ENCODE data around the gene CALCOCO1. TPM values are rescaled to one million over a fixed set of nuclear protein-coding genes. Genes with fewer than 3 reads are reported as not detected.

The CALCOCO1 gene
- total RNA-seq, 1 donor, result 167 TPM

DNA sequence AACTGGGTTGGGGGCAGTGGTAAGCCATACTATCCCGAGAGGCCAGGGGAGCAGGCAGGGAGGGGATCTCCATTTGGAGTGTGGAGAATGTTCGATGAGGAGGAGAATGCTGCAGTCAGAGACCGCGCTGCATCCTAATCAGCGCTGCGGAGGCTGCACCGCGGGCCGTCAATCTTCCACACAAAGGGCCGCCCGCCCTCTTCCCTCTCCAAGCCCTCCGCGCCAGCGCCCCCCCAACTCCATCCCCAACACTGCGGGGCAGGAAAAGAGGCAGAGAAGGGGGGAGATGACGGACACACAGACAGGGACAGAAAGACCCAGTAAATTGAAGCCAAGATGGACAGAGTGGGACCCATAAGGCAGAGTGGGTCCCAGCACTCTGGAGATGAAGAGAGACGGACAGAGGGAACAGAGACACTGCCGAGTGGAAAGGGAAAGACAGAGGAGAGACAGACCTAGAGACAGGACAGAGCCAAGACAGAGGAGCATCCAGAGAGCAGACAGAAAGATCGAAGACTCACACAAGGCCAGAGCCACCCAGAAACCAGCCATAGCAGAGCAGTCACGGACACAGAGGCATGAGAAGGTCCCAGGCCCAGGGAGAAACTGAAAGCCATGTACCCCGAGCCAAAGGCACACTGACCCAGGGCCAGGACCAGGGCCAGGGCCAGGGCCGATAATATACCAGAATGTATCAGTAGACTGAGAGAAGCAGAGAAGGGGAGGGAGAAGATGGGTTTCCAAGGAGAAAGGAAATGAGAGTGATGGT is 21.0 kb upstream of the CALCOCO1 start:
- no peak overlapping the region for H3K4me3 ChIP-seq (ENCODE audit: insufficient read depth, low read length)
- no peaks in the 10 kb centered on the region for H3K36me3 ChIP-seq (ENCODE audit: insufficient read depth, low read length)
- H3K4me1 ChIP-seq (ENCODE audit: insufficient read depth, low read length), result peaks cover 14% of the 10 kb centered on the region
- no peaks in the 10 kb centered on the region for H4K20me1 ChIP-seq (ENCODE audit: insufficient read depth, low read length)
- no peak overlapping the region for H3K4me2 ChIP-seq (ENCODE audit: insufficient read depth, low read length)
- H3K27me3 ChIP-seq (ENCODE audit: insufficient read depth, low read length), result peaks cover 87% of the 10 kb centered on the region
- H2AFZ ChIP-seq (ENCODE audit: low read length), result no peak overlapping the region
- no peak for DNase-seq (ENCODE audit: insufficient read length, low spot score, missing footprints)
- H3K27ac ChIP-seq (ENCODE audit: low read depth, low read length), result no peak overlapping the region
- H3K9me3 ChIP-seq (ENCODE audit: low read depth, low read length), result no peaks in the 10 kb centered on the region
- H3K79me2 ChIP-seq (ENCODE audit: insufficient read depth, low read length), result no peaks in the 10 kb centered on the region
- TF ChIP-seq, protein P1, sequence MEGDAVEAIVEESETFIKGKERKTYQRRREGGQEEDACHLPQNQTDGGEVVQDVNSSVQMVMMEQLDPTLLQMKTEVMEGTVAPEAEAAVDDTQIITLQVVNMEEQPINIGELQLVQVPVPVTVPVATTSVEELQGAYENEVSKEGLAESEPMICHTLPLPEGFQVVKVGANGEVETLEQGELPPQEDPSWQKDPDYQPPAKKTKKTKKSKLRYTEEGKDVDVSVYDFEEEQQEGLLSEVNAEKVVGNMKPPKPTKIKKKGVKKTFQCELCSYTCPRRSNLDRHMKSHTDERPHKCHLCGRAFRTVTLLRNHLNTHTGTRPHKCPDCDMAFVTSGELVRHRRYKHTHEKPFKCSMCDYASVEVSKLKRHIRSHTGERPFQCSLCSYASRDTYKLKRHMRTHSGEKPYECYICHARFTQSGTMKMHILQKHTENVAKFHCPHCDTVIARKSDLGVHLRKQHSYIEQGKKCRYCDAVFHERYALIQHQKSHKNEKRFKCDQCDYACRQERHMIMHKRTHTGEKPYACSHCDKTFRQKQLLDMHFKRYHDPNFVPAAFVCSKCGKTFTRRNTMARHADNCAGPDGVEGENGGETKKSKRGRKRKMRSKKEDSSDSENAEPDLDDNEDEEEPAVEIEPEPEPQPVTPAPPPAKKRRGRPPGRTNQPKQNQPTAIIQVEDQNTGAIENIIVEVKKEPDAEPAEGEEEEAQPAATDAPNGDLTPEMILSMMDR (IDR thresholded peaks at IDR 0.05; ENCODE audit: extremely low read depth, low read depth, low read length), result no peak

DNA sequence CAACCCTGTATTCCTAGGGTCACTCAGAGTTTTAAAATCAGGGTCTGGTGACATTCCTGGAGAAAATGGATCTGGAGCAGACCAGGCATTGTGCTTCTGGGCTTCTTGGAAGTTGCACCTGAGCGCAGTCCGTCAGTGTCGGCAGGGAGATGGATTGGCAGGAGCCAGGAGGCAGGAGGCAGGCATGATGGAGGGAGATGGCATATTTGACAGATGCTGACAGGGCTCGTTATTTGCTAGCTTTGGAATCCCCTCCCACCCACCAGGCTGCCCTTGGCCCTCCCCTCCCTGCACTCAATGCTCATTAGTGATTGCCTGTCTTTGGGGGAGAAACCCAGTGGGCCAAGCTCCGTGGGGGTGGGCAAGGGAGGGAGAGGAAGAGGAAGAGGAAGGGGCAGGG is 19.8 kb upstream of the CALCOCO1 start:
- no peak overlapping the region for H2AFZ ChIP-seq (ENCODE audit: low read length)
- H3K27me3 ChIP-seq (ENCODE audit: insufficient read depth, low read length), result peaks cover 84% of the 10 kb centered on the region

DNA sequence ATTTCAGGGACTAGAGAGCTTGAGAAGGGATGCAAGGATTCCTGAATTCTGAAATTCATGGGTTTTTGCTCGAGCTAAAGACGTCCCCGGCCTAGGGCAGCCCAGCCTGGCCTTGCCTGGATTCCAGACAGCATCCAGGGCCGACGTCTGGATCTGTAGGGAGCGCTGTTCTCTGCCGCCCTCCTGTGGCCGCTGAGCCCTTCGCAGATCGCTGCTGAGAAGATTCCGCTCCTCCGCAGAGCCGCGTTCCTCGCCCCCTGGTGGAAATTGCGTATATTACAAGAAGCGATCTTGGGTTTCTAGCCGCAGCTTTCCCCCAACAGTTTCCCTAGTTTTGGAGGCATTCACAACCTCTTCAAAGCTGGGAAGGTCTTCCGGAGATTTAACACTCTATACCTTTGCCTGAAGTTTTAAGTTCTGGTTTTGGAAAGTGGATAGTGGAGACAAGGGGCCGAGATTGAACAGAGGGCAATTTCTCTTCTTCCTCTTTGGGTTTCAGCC is 19.4 kb upstream of the CALCOCO1 start:
- H3K4me3 ChIP-seq (ENCODE audit: insufficient read depth, low read length), result no peak overlapping the region
- peak overlapping the region; percentile 36 for H3K4me2 ChIP-seq (ENCODE audit: insufficient read depth, low read length)
- no peak overlapping the region for H3K27ac ChIP-seq (ENCODE audit: low read depth, low read length)
- peak; percentile 99 for DNase-seq (ENCODE audit: insufficient read length, low spot score, missing footprints)
- no peaks in the 10 kb centered on the region for H3K9me3 ChIP-seq (ENCODE audit: low read depth, low read length)
- TF ChIP-seq, protein P1 (IDR thresholded peaks at IDR 0.05; ENCODE audit: extremely low read depth, low read depth, low read length), result peak; percentile 100
- H2AFZ ChIP-seq (ENCODE audit: low read length), result peak overlapping the region; percentile 85
- H3K36me3 ChIP-seq (ENCODE audit: insufficient read depth, low read length), result no peaks in the 10 kb centered on the region
- H3K27me3 ChIP-seq (ENCODE audit: insufficient read depth, low read length), result peaks cover 79% of the 10 kb centered on the region
- H4K20me1 ChIP-seq (ENCODE audit: insufficient read depth, low read length), result no peaks in the 10 kb centered on the region
- H3K79me2 ChIP-seq (ENCODE audit: insufficient read depth, low read length), result no peaks in the 10 kb centered on the region
- H3K4me1 ChIP-seq (ENCODE audit: insufficient read depth, low read length), result peaks cover 13% of the 10 kb centered on the region

More for the DNA sequence above, 19.8 kb upstream of the CALCOCO1 start:
- H3K27ac ChIP-seq (ENCODE audit: low read depth, low read length), result no peak overlapping the region
- no peaks in the 10 kb centered on the region for H4K20me1 ChIP-seq (ENCODE audit: insufficient read depth, low read length)
- H3K9me3 ChIP-seq (ENCODE audit: low read depth, low read length), result no peaks in the 10 kb centered on the region
- H3K4me2 ChIP-seq (ENCODE audit: insufficient read depth, low read length), result peak overlapping the region; percentile 36
- H3K36me3 ChIP-seq (ENCODE audit: insufficient read depth, low read length), result no peaks in the 10 kb centered on the region
- DNase-seq (ENCODE audit: insufficient read length, low spot score, missing footprints), result no peak
- peaks cover 14% of the 10 kb centered on the region for H3K4me1 ChIP-seq (ENCODE audit: insufficient read depth, low read length)
- H3K79me2 ChIP-seq (ENCODE audit: insufficient read depth, low read length), result no peaks in the 10 kb centered on the region
- TF ChIP-seq, protein P1 (IDR thresholded peaks at IDR 0.05; ENCODE audit: extremely low read depth, low read depth, low read length), result no peak
- no peak overlapping the region for H3K4me3 ChIP-seq (ENCODE audit: insufficient read depth, low read length)

DNA sequence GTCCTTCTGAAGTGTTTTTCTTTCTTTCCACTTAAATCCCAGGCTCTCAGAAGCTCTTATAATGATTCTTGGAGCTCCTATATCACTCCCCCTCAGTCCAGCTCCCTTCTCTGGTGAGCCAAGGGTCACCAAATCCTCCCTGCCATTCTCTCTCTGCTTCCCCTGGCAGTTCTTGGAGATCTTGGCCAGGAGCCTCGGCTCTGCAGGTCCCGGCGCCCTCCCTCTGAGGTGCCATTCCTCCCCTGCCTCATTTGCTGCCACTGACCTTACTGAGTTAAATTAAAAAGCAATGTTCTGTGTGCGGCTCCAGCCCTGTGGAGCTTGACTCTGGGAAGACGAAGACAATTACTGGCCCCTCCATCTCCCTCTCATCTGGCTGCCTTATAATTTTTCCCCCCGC is 17.5 kb upstream of the CALCOCO1 start:
- H3K79me2 ChIP-seq (ENCODE audit: insufficient read depth, low read length), result no peaks in the 10 kb centered on the region
- H2AFZ ChIP-seq (ENCODE audit: low read length), result no peak overlapping the region
- H3K4me1 ChIP-seq (ENCODE audit: insufficient read depth, low read length), result peaks cover 6% of the 10 kb centered on the region
- no peaks in the 10 kb centered on the region for H3K36me3 ChIP-seq (ENCODE audit: insufficient read depth, low read length)
- no peak overlapping the region for H3K4me3 ChIP-seq (ENCODE audit: insufficient read depth, low read length)
- H4K20me1 ChIP-seq (ENCODE audit: insufficient read depth, low read length), result no peaks in the 10 kb centered on the region
- no peak overlapping the region for H3K4me2 ChIP-seq (ENCODE audit: insufficient read depth, low read length)
- TF ChIP-seq, protein P1 (IDR thresholded peaks at IDR 0.05; ENCODE audit: extremely low read depth, low read depth, low read length), result no peak
- DNase-seq (ENCODE audit: insufficient read length, low spot score, missing footprints), result no peak
- H3K27me3 ChIP-seq (ENCODE audit: insufficient read depth, low read length), result peaks cover 75% of the 10 kb centered on the region
- H3K27ac ChIP-seq (ENCODE audit: low read depth, low read length), result no peak overlapping the region
- H3K9me3 ChIP-seq (ENCODE audit: low read depth, low read length), result no peaks in the 10 kb centered on the region
